ENCODE results near the gene ISCA1.

ISCA1 gene

GRCh38 chr9:86288499-86289198 is 6.3 kb upstream of the ISCA1 start:
- intact Hi-C loops (cut with DNase I) = loop anchor here (10.0 kb wide), 1 partner anchor 66 kb away; the partner anchor contains the start of gene TUT7

GRCh38 chr9:86287013-86287412 is 4.7 kb upstream of the ISCA1 start:
- intact Hi-C loops (cut with DNase I) = loop anchor here (10.0 kb wide), 1 partner anchor 68 kb away; the partner anchor contains the start of gene TUT7
- DNase-seq = peak in 31 of 42 donors; percentile 29 to 83 (median 52)

More at GRCh38 chr9:86288499-86289198, 6.3 kb upstream of the ISCA1 start:
- no peak for DNase-seq

GRCh38 chr9:86286278-86286677 is 3.9 kb upstream of the ISCA1 start:
- no peak for DNase-seq
- intact Hi-C loops (cut with DNase I) = loop anchor here (10.0 kb wide), 1 partner anchor 69 kb away; the partner anchor contains the start of gene TUT7

GRCh38 chr9:86285261-86285660 is 2.9 kb upstream of the ISCA1 start:
- intact Hi-C loops (cut with DNase I) = loop anchor here (10.0 kb wide), 1 partner anchor 70 kb away; the partner anchor contains the start of gene TUT7

GRCh38 chr9:86282979-86283535 is 719 bp upstream of the ISCA1 start:
- intact Hi-C loops (cut with DNase I) = loop anchor here (5.0 to 10.0 kb wide), 2 partner anchors 72 to 341 kb away; partner anchors contain the start of genes NAA35 and TUT7
- peak in 24 of 42 donors; percentile 13 to 78 (median 48) for DNase-seq

More at GRCh38 chr9:86285261-86285660, 2.9 kb upstream of the ISCA1 start:
- no peak for DNase-seq

GRCh38 chr9:86281593-86282076 is 703 bp downstream of the ISCA1 start:
- no peak for DNase-seq
- intact Hi-C loops (cut with DNase I) = loop anchor here (5.0 to 10.0 kb wide), 2 partner anchors 73 to 339 kb away; partner anchors contain the start of genes NAA35 and TUT7

- intact Hi-C loops (cut with DNase I) = loop anchor here (5.0 to 10.0 kb wide), 2 partner anchors 74 to 338 kb away; partner anchors contain the start of genes NAA35 and TUT7
- DNase-seq = no peak
Observed at GRCh38 chr9:86280580-86280979, 1.8 kb downstream of the ISCA1 start.

- intact Hi-C loops (cut with DNase I) = loop anchor here (5.0 to 10.0 kb wide), 2 partner anchors 75 to 338 kb away; partner anchors contain the start of genes NAA35 and TUT7
- no peak for DNase-seq
Observed at GRCh38 chr9:86279839-86280238, 2.5 kb downstream of the ISCA1 start.

GRCh38 chr9:86277072-86277471 is 5.3 kb downstream of the ISCA1 start:
- no peak for DNase-seq

GRCh38 chr9:86275962-86276361 is 6.4 kb downstream of the ISCA1 start:
- intact Hi-C loops (cut with DNase I) = no loop called here
- DNase-seq = no peak

More at GRCh38 chr9:86277072-86277471, 5.3 kb downstream of the ISCA1 start:
- intact Hi-C loops (cut with DNase I) = no loop called here

GRCh38 chr9:86274821-86275643 is 7.3 kb downstream of the ISCA1 start:
- intact Hi-C loops (cut with DNase I) = no loop called here
- no peak for DNase-seq

- intact Hi-C loops (cut with DNase I) = no loop called here
- DNase-seq = no peak
Observed at GRCh38 chr9:86272221-86272620, 10.1 kb downstream of the ISCA1 start.

- DNase-seq = no peak
- intact Hi-C loops (cut with DNase I) = no loop called here
Observed at GRCh38 chr9:86263876-86264275, 18.5 kb downstream of the ISCA1 start.

GRCh38 chr9:86262492-86262891 is 19.8 kb downstream of the ISCA1 start:
- no peak for DNase-seq
- intact Hi-C loops (cut with DNase I) = no loop called here

GRCh38 chr9:86259557-86259956 is 22.8 kb downstream of the ISCA1 start, which contains the start of gene C9orf153:
Gene C9orf153, minus strand, starts transcription at chr9:86259657. Its CDS starts 30,054 bp downstream, at chr9:86229603.
- intact Hi-C loops (cut with DNase I) = no loop called here
- DNase-seq = no peak

GRCh38 chr9:86257391-86257790 is 24.9 kb downstream of the ISCA1 start:
- intact Hi-C loops (cut with DNase I) = no loop called here
- DNase-seq = no peak

GRCh38 chr9:86256653-86257052 is 25.7 kb downstream of the ISCA1 start:
- intact Hi-C loops (cut with DNase I) = no loop called here
- no peak for DNase-seq

- intact Hi-C loops (cut with DNase I) = no loop called here
- no peak for DNase-seq
Observed at GRCh38 chr9:86253577-86253976, 28.8 kb downstream of the ISCA1 start.

GRCh38 chr9:86252870-86253269 is 29.5 kb downstream of the ISCA1 start:
- no peak for DNase-seq
- intact Hi-C loops (cut with DNase I) = no loop called here
